GM23338 (cell line): ENCODE results near the gene NPB. TPM values are rescaled to one million over a fixed set of nuclear protein-coding genes. Genes with fewer than 3 reads are reported as not detected.

Source experiments
- ATAC-seq: fragments of 200-7000 bp; cut with Tn5 transposase; 3 replicates; pipeline ENCODE4 v1.9.1; 2020
- DNase-seq: peaks from one replicate; pipeline ENCODE4 v3.0.0-alpha.2; 2015; ENCODE audit warnings: low spot score
- H2AFZ ChIP-seq: fragments of 200-600 bp; sonication (generic); 2 replicates; pipeline ENCODE4 v1.8.0; 2016; ENCODE audit warnings: antibody characterized with exemption, mild to moderate bottlenecking, moderate library complexity
- H3F3A ChIP-seq: fragments of 200-600 bp; sonication (generic); replicated peaks from 2 replicates; pipeline ENCODE4 v1.8.0; 2017; ENCODE audit warnings: antibody characterized with exemption, mixed run types, low read depth
- H3K27ac ChIP-seq: fragments of 200-600 bp; sonication (generic); 2 replicates; pipeline ENCODE4 v1.6.1; 2016; ENCODE audit warnings: low read depth
- H3K27me3 ChIP-seq: fragments of 200-600 bp; sonication (generic); 2 replicates; pipeline ENCODE4 v1.8.0; 2016; ENCODE audit warnings: mild to moderate bottlenecking, mixed run types, moderate library complexity; ENCODE audit not compliant: insufficient read depth
- H3K36me3 ChIP-seq: fragments of 200-600 bp; sonication (generic); 2 replicates; pipeline ENCODE4 v1.8.0; 2016; ENCODE audit warnings: mild to moderate bottlenecking; ENCODE audit not compliant: insufficient read depth
- H3K4me1 ChIP-seq: fragments of 200-600 bp; sonication (generic); 2 replicates; pipeline ENCODE4 v1.8.0; 2016; ENCODE audit warnings: mild to moderate bottlenecking, moderate library complexity; ENCODE audit not compliant: insufficient read depth
- H3K4me2 ChIP-seq: fragments of 200-600 bp; sonication (generic); 2 replicates; pipeline ENCODE4 v1.7.1; 2017; ENCODE audit warnings: mixed run types
- H3K4me3 ChIP-seq: fragments of 200-600 bp; sonication (generic); 2 replicates; pipeline ENCODE4 v1.6.1; 2016; ENCODE audit warnings: mixed run types
- H3K79me2 ChIP-seq: fragments of 200-600 bp; sonication (generic); replicated peaks from 2 replicates; pipeline ENCODE4 v1.8.0; 2017; ENCODE audit warnings: mild to moderate bottlenecking; ENCODE audit not compliant: insufficient read depth
- H3K9me2 ChIP-seq: fragments of 200-600 bp; sonication (generic); 2 replicates; pipeline ENCODE4 v1.8.0; 2017; ENCODE audit not compliant: insufficient read depth
- H4K20me1 ChIP-seq: fragments of 200-600 bp; sonication (generic); replicated peaks from 2 replicates; pipeline ENCODE4 v1.8.0; 2017; ENCODE audit warnings: mild to moderate bottlenecking; ENCODE audit not compliant: insufficient read depth
- H3K27ac Mint-ChIP-seq: 2 replicates; pipeline ENCODE4 v1.8.0; 2020; ENCODE audit warnings: inconsistent platforms, mild to moderate bottlenecking, moderate library complexity, mixed read lengths
- H3K27me3 Mint-ChIP-seq: 3 replicates; pipeline ENCODE4 v1.8.0; 2022; ENCODE audit warnings: low read depth, mild to moderate bottlenecking, moderate library complexity, mixed read lengths, inconsistent platforms; ENCODE audit not compliant: insufficient read depth, poor library complexity
- H3K36me3 Mint-ChIP-seq: 3 replicates; pipeline ENCODE4 v1.8.0; 2021; ENCODE audit warnings: low read depth, mild to moderate bottlenecking, inconsistent platforms, moderate library complexity, mixed read lengths
- H3K4me1 Mint-ChIP-seq: 3 replicates; pipeline ENCODE4 v1.8.0; 2020; ENCODE audit warnings: mild to moderate bottlenecking, inconsistent platforms, mixed read lengths
- H3K4me3 Mint-ChIP-seq: 3 replicates; pipeline ENCODE4 v1.8.0; 2021; ENCODE audit warnings: moderate library complexity, mild to moderate bottlenecking, inconsistent platforms, mixed read lengths
- H3K9me3 Mint-ChIP-seq: 3 replicates; pipeline ENCODE4 v1.8.0; 2020; ENCODE audit warnings: moderate library complexity, mild to moderate bottlenecking, inconsistent platforms, mixed read lengths
- EZH2 ChIP-seq: fragments of 200-600 bp; sonication (generic); IDR thresholded peaks from one replicate; pipeline ENCODE4 v1.8.0; 2017; ENCODE audit warnings: antibody characterized with exemption, mild to moderate bottlenecking, low read depth; ENCODE audit not compliant: unreplicated experiment
- REST ChIP-seq: IDR thresholded peaks from one replicate; pipeline ENCODE4 v1.6.1; 2018; ENCODE audit warnings: antibody characterized with exemption; ENCODE audit not compliant: unreplicated experiment
- ZNF331 ChIP-seq: fragments of 250-450 bp; sonication (Bioruptor Pico); IDR thresholded peaks from 2 replicates; pipeline ENCODE4 v1.5.0; 2020; ENCODE audit warnings: low read depth, mild to moderate bottlenecking, moderate library complexity
- polyA plus RNA-seq: library from polyadenylated mRNA; unstranded; fragments of >200 nt; fragmentation: Nextera tagmentation; extraction: Ambion mirVana; gene quantifications from 2 replicates; pipeline ENCODE4 v1.2.1, GENCODE V29; 2016
- total RNA-seq: library from RNA; depleted of rRNA; stranded (reverse); fragments of >200 nt; shearing (Covaris generic); gene quantifications from 2 replicates; pipeline ENCODE4 v1.2.3, GENCODE V29; 2014
- TF ChIP-seq, protein P1 (sequence below): fragments of 250-450 bp; sonication (Bioruptor Pico); IDR thresholded peaks from 2 replicates; pipeline ENCODE4 v1.5.0; 2020; ENCODE audit warnings: mild to moderate bottlenecking, moderate library complexity
- TF ChIP-seq, protein P2 (sequence below), 2 experiments: fragments of 200-600 bp in 1 of 2; sonication (generic) in 1 of 2; conservative IDR thresholded peaks; 2 replicates each; pipeline versions ENCODE4 v1.5.1 to v1.6.1; 2016 to 2017; ENCODE audit warnings: antibody characterized with exemption in 2 of 2, low read depth in 2 of 2, mild to moderate bottlenecking in 2 of 2, moderate library complexity in 1 of 2
- TF ChIP-seq, protein P3 (sequence below): IDR thresholded peaks from 2 replicates; pipeline ENCODE4 v1.6.1; 2016; ENCODE audit warnings: antibody characterized with exemption

NPB gene
- total and polyA plus RNA-seq, 2 experiments from 2014 or later, result 3.6 to 3.8 TPM

GRCh38 chr17:81884968-81885367 is 17.1 kb upstream of the NPB start:
- Mint-ChIP-seq H3K27me3 (peaks cover 19% of the 10 kb centered on the region), H3K4me1 (peaks cover 2% of the 10 kb centered on the region; the same call in 1 of the 3 replicates), H3K27ac (no peak overlapping the region), H3K4me3 (no peak overlapping the region), H3K9me3 (no peaks in the 10 kb centered on the region), H3K36me3 (peaks cover 88% of the 10 kb centered on the region)
- ATAC-seq (no peak), DNase-seq (no peak)
- Histone ChIP-seq H3F3A (peaks cover 16% of the 10 kb centered on the region), H3K4me3 (no peak overlapping the region), H3K27ac (no peak overlapping the region), H4K20me1 (peaks cover 18% of the 10 kb centered on the region), H3K79me2 (peaks cover 29% of the 10 kb centered on the region), H3K9me2 (no peaks in the 10 kb centered on the region), H3K4me2 (no peak overlapping the region), H2AFZ (no peak overlapping the region), H3K4me1 (peaks cover 3% of the 10 kb centered on the region; the same call in 1 of the 2 replicates), H3K27me3 (no peaks in the 10 kb centered on the region), H3K36me3 (peaks cover 31% of the 10 kb centered on the region)
- TF ChIP-seq, protein P1, sequence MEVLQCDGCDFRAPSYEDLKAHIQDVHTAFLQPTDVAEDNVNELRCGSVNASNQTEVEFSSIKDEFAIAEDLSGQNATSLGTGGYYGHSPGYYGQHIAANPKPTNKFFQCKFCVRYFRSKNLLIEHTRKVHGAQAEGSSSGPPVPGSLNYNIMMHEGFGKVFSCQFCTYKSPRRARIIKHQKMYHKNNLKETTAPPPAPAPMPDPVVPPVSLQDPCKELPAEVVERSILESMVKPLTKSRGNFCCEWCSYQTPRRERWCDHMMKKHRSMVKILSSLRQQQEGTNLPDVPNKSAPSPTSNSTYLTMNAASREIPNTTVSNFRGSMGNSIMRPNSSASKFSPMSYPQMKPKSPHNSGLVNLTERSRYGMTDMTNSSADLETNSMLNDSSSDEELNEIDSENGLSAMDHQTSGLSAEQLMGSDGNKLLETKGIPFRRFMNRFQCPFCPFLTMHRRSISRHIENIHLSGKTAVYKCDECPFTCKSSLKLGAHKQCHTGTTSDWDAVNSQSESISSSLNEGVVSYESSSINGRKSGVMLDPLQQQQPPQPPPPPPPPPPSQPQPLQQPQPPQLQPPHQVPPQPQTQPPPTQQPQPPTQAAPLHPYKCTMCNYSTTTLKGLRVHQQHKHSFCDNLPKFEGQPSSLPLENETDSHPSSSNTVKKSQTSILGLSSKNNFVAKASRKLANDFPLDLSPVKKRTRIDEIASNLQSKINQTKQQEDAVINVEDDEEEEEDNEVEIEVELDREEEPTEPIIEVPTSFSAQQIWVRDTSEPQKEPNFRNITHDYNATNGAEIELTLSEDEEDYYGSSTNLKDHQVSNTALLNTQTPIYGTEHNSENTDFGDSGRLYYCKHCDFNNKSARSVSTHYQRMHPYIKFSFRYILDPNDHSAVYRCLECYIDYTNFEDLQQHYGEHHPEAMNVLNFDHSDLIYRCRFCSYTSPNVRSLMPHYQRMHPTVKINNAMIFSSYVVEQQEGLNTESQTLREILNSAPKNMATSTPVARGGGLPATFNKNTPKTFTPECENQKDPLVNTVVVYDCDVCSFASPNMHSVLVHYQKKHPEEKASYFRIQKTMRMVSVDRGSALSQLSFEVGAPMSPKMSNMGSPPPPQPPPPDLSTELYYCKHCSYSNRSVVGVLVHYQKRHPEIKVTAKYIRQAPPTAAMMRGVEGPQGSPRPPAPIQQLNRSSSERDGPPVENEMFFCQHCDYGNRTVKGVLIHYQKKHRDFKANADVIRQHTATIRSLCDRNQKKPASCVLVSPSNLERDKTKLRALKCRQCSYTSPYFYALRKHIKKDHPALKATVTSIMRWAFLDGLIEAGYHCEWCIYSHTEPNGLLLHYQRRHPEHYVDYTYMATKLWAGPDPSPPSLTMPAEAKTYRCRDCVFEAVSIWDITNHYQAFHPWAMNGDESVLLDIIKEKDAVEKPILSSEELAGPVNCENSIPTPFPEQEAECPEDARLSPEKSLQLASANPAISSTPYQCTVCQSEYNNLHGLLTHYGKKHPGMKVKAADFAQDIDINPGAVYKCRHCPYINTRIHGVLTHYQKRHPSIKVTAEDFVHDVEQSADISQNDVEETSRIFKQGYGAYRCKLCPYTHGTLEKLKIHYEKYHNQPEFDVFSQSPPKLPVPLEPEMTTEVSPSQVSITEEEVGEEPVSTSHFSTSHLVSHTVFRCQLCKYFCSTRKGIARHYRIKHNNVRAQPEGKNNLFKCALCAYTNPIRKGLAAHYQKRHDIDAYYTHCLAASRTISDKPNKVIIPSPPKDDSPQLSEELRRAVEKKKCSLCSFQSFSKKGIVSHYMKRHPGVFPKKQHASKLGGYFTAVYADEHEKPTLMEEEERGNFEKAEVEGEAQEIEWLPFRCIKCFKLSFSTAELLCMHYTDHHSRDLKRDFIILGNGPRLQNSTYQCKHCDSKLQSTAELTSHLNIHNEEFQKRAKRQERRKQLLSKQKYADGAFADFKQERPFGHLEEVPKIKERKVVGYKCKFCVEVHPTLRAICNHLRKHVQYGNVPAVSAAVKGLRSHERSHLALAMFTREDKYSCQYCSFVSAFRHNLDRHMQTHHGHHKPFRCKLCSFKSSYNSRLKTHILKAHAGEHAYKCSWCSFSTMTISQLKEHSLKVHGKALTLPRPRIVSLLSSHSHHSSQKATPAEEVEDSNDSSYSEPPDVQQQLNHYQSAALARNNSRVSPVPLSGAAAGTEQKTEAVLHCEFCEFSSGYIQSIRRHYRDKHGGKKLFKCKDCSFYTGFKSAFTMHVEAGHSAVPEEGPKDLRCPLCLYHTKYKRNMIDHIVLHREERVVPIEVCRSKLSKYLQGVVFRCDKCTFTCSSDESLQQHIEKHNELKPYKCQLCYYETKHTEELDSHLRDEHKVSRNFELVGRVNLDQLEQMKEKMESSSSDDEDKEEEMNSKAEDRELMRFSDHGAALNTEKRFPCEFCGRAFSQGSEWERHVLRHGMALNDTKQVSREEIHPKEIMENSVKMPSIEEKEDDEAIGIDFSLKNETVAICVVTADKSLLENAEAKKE, result no peak
- TF ChIP-seq, protein P2, sequence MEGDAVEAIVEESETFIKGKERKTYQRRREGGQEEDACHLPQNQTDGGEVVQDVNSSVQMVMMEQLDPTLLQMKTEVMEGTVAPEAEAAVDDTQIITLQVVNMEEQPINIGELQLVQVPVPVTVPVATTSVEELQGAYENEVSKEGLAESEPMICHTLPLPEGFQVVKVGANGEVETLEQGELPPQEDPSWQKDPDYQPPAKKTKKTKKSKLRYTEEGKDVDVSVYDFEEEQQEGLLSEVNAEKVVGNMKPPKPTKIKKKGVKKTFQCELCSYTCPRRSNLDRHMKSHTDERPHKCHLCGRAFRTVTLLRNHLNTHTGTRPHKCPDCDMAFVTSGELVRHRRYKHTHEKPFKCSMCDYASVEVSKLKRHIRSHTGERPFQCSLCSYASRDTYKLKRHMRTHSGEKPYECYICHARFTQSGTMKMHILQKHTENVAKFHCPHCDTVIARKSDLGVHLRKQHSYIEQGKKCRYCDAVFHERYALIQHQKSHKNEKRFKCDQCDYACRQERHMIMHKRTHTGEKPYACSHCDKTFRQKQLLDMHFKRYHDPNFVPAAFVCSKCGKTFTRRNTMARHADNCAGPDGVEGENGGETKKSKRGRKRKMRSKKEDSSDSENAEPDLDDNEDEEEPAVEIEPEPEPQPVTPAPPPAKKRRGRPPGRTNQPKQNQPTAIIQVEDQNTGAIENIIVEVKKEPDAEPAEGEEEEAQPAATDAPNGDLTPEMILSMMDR (conservative IDR thresholded peaks at IDR 0.05; ENCODE audit: low read depth in 2 of 2), result no peak
- TF ChIP-seq EZH2, result no peak
- no peak for TF ChIP-seq ZNF331
- TF ChIP-seq REST, result no peak
- TF ChIP-seq, protein P3, sequence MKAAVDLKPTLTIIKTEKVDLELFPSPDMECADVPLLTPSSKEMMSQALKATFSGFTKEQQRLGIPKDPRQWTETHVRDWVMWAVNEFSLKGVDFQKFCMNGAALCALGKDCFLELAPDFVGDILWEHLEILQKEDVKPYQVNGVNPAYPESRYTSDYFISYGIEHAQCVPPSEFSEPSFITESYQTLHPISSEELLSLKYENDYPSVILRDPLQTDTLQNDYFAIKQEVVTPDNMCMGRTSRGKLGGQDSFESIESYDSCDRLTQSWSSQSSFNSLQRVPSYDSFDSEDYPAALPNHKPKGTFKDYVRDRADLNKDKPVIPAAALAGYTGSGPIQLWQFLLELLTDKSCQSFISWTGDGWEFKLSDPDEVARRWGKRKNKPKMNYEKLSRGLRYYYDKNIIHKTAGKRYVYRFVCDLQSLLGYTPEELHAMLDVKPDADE, result no peak
